ENCODE data around the gene OR51V1. TPM values are rescaled to one million over a fixed set of nuclear protein-coding genes. Genes with fewer than 3 reads are reported as not detected.
"Not testable (repeated sequence)": the region's sequence is repeated elsewhere in the genome, so short reads cannot be mapped to it uniquely, and the experiment has no call there.

OR51V1 gene
- not detected for total RNA-seq
- long read RNA-seq: 0 reads

GRCh38 chr11:5200582-5200981 lies at the start of gene OR51V1:
Gene OR51V1 (minus strand): TSS chr11:5200682. CDS start chr11:5200682, 0 bp downstream.
- no peak for DNase-seq
- intact Hi-C loops (cut with micrococcal nuclease): no loop called here
- ATAC-seq: no peak

- intact Hi-C loops (cut with micrococcal nuclease); ATAC-seq: not testable (repeated sequence)
These were observed 49.4 kb upstream of the OR51V1 start, which contains the start of gene HBG1 for GRCh38 chr11:5249807-5250396. Gene HBG1 (minus strand): TSS chr11:5249857. CDS start chr11:5249804, 53 bp downstream.

GRCh38 chr11:5248498-5248897 lies 48.0 kb upstream of the OR51V1 start:
- intact Hi-C loops (cut with micrococcal nuclease); ATAC-seq: not testable (repeated sequence)

More at GRCh38 chr11:5249807-5250396, 49.4 kb upstream of the OR51V1 start, which contains the start of gene HBG1:
- DNase-seq: not testable (repeated sequence)

GRCh38 chr11:5247472-5248192 lies 47.1 kb upstream of the OR51V1 start:
- intact Hi-C loops (cut with micrococcal nuclease): no loop called here
- DNase-seq: no peak
- ATAC-seq: no peak

More at GRCh38 chr11:5248498-5248897, 48.0 kb upstream of the OR51V1 start:
- DNase-seq: not testable (repeated sequence)

- ATAC-seq: no peak
- intact Hi-C loops (cut with micrococcal nuclease): no loop called here
- DNase-seq: no peak
These were observed 46.4 kb upstream of the OR51V1 start for GRCh38 chr11:5246772-5247471.

- ATAC-seq (no peak), DNase-seq (no peak)
- intact Hi-C loops (cut with micrococcal nuclease): no loop called here
These were observed 44.7 kb upstream of the OR51V1 start for GRCh38 chr11:5245155-5245554.

- DNase-seq (no peak), ATAC-seq (no peak)
- intact Hi-C loops (cut with micrococcal nuclease): no loop called here
These were observed 43.3 kb upstream of the OR51V1 start for GRCh38 chr11:5243816-5244180.

GRCh38 chr11:5242933-5243815 lies 42.7 kb upstream of the OR51V1 start:
- ATAC-seq: no peak
- intact Hi-C loops (cut with micrococcal nuclease): no loop called here
- DNase-seq: no peak

- DNase-seq (no peak), ATAC-seq (no peak)
- intact Hi-C loops (cut with micrococcal nuclease): no loop called here
These were observed 41.7 kb upstream of the OR51V1 start for GRCh38 chr11:5242208-5242607.

- DNase-seq: no peak
- intact Hi-C loops (cut with micrococcal nuclease): no loop called here
- ATAC-seq: no peak
These were observed 41.0 kb upstream of the OR51V1 start for GRCh38 chr11:5241458-5241857.

GRCh38 chr11:5240458-5240857 lies 40.0 kb upstream of the OR51V1 start:
- intact Hi-C loops (cut with micrococcal nuclease): no loop called here
- DNase-seq (no peak), ATAC-seq (no peak)

- intact Hi-C loops (cut with micrococcal nuclease): no loop called here
- DNase-seq (no peak), ATAC-seq (no peak)
These were observed 39.6 kb upstream of the OR51V1 start for GRCh38 chr11:5240056-5240455.

- intact Hi-C loops (cut with micrococcal nuclease): no loop called here
- ATAC-seq (no peak), DNase-seq (no peak)
These were observed 38.6 kb upstream of the OR51V1 start for GRCh38 chr11:5239046-5239445.

- no peak for DNase-seq
- no peak for ATAC-seq
- intact Hi-C loops (cut with micrococcal nuclease): no loop called here
These were observed 38.0 kb upstream of the OR51V1 start for GRCh38 chr11:5238486-5238885.

GRCh38 chr11:5237420-5237819 lies 36.9 kb upstream of the OR51V1 start:
- DNase-seq (no peak), ATAC-seq (no peak)
- intact Hi-C loops (cut with micrococcal nuclease): no loop called here

- intact Hi-C loops (cut with micrococcal nuclease): no loop called here
- DNase-seq: no peak
- ATAC-seq: no peak
These were observed 35.0 kb upstream of the OR51V1 start for GRCh38 chr11:5235364-5236095.

GRCh38 chr11:5234381-5234834 lies 33.9 kb upstream of the OR51V1 start, which contains the start of gene HBD:
Gene HBD (minus strand): TSS chr11:5234483. CDS start chr11:5234433, 50 bp downstream.
- DNase-seq (no peak), ATAC-seq (no peak)
- intact Hi-C loops (cut with micrococcal nuclease): no loop called here

- ATAC-seq: no peak
- intact Hi-C loops (cut with micrococcal nuclease): no loop called here
- DNase-seq: no peak
These were observed 32.8 kb upstream of the OR51V1 start for GRCh38 chr11:5233307-5233706.

Measured in left ventricle myocardium superior (tissue), 1 donor.